CD4-positive, CD25-positive, alpha-beta regulatory T cell (primary cell): ENCODE measurements around the gene ACOT4. TPM values are rescaled to one million over a fixed set of nuclear protein-coding genes. Genes with fewer than 3 reads are reported as not detected.
"Not testable (repeated sequence)": the region's sequence is repeated elsewhere in the genome, so short reads cannot be mapped to it uniquely, and the experiment has no call there.

ENCODE experiments used
- ATAC-seq, 2 donors: fragments of 150-1000 bp; cut with Tn5 transposase; one replicate each; pipeline ENCODE4 v1.10.0; 2021; ENCODE audit warnings: low read depth in 2 of 2, moderate number of reproducible peaks in 2 of 2, moderate library complexity in 1 of 2
- DNase-seq, 3 donors: peaks; one replicate each; pipeline versions ENCODE4 v3.0.0 to v3.0.0-alpha.2; 2012 to 2022; ENCODE audit warnings: mixed read lengths in 1 of 3
- H3K27ac ChIP-seq: one replicate; pipeline ENCODE4 v1.7.0; 2013; ENCODE audit warnings: mild to moderate bottlenecking, low read length; ENCODE audit not compliant: insufficient read depth, poor library complexity, severe bottlenecking
- H3K27me3 ChIP-seq: one replicate; pipeline ENCODE4 v1.7.0; 2013; ENCODE audit warnings: low read length; ENCODE audit not compliant: control insufficient read depth, insufficient read depth
- H3K36me3 ChIP-seq: one replicate; pipeline ENCODE4 v1.7.0; 2013; ENCODE audit warnings: mild to moderate bottlenecking, low read length, moderate library complexity; ENCODE audit not compliant: control insufficient read depth, insufficient read depth
- H3K4me1 ChIP-seq: 2 replicates; pipeline ENCODE4 v1.7.0; 2013; ENCODE audit warnings: mild to moderate bottlenecking, low read length; ENCODE audit not compliant: insufficient read depth, control insufficient read depth, poor library complexity, severe bottlenecking
- H3K4me3 ChIP-seq: one replicate; pipeline ENCODE4 v1.7.0; 2013; ENCODE audit warnings: low read depth, mild to moderate bottlenecking, low read length, moderate library complexity
- H3K9me3 ChIP-seq, 2 experiments: 1 replicate in 1 of 2; 2 replicates in 1 of 2; pipeline ENCODE4 v1.7.0; 2013; ENCODE audit warnings: low read length in 2 of 2, mild to moderate bottlenecking in 1 of 2, moderate library complexity in 1 of 2; ENCODE audit not compliant: control insufficient read depth in 2 of 2
- H3K27ac Mint-ChIP-seq, 3 donors: one replicate each; pipeline ENCODE4 v1.8.0; 2020 to 2022; ENCODE audit warnings: mild to moderate bottlenecking in 3 of 3, mixed read lengths in 3 of 3, moderate library complexity in 2 of 3
- H3K27me3 Mint-ChIP-seq: one replicate; pipeline ENCODE4 v1.8.0; 2022; ENCODE audit warnings: mild to moderate bottlenecking, mixed read lengths
- H3K36me3 Mint-ChIP-seq: one replicate; pipeline ENCODE4 v1.8.0; 2020; ENCODE audit warnings: mixed read lengths
- H3K4me1 Mint-ChIP-seq, 4 donors: one replicate each; pipeline ENCODE4 v1.8.0; 2020 to 2022; ENCODE audit warnings: mixed read lengths in 4 of 4, mild to moderate bottlenecking in 1 of 4
- H3K4me3 Mint-ChIP-seq, 4 donors: one replicate each; pipeline ENCODE4 v1.8.0; 2020 to 2022; ENCODE audit warnings: mild to moderate bottlenecking in 4 of 4, mixed read lengths in 4 of 4, moderate library complexity in 3 of 4
- H3K9me3 Mint-ChIP-seq, 7 donors: one replicate each; pipeline ENCODE4 v1.8.0; 2020 to 2022; ENCODE audit warnings: mixed read lengths in 7 of 7, mild to moderate bottlenecking in 3 of 7, moderate library complexity in 2 of 7
- polyA plus RNA-seq, 4 donors: library from polyadenylated mRNA; unstranded; fragments of 300-500 nt; fragmentation: Illumina TruSeq; gene quantifications; one replicate each; pipeline ENCODE4 v1.2.3, GENCODE V29; 2021
- total RNA-seq: library from RNA; stranded (reverse); gene quantifications from one replicate; pipeline ENCODE4 v1.2.3, GENCODE V29; 2022

The ACOT4 gene
- total and polyA plus RNA-seq, 5 donors from 2014 or later = 1.1 to 6.7 (median 2.8) TPM

DNA sequence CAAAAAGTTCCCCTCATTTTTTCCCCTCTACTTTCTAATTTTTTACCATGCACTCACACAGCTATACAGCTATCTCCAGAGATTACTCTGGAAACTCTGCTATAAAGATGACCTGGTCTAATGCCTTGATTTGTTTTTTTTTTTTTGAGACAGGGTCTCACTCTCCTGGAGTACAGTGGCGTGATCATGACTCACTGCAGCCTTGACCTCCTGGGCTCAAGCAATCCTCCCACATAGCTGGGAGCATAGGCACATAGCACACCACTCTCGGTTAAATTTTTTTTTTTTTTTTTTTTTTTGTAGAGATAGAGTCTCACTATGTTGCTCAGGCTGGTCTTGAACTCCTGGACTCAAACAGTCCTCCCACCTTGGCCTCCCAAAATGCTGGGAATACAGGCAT, 33.4 kb upstream of the ACOT4 start:
- H3K4me3 Mint-ChIP-seq, H3K9me3 ChIP-seq, H3K4me1 ChIP-seq, H3K4me3 ChIP-seq, H3K27ac Mint-ChIP-seq, H3K27ac ChIP-seq, H3K27me3 Mint-ChIP-seq, H3K27me3 ChIP-seq, H3K36me3 ChIP-seq, DNase-seq, H3K36me3 Mint-ChIP-seq, H3K4me1 Mint-ChIP-seq, ATAC-seq: not testable (repeated sequence)
- H3K9me3 Mint-ChIP-seq = peaks cover 0 to 13% (median 2%) of the 10 kb centered on the region in 7 donors

DNA sequence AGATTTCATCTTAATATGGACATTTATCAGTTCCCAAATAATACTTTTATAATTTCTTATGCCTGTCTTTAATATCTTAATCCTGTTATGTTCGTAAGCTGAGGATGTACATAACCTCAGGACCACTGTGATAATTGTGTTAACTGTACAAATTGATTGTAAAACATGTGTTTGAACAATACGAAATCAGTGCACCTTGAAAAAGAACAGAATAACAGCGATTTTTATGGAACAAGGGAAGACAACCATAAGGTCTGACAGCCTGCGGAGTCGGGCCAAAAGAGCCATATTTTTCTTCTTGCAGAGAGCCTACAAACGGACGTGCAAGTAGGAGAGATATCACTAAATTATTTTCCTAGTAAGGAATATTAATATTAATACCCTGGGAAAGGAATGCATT, 29.4 kb upstream of the ACOT4 start:
- not testable (repeated sequence) for ATAC-seq, H3K9me3 ChIP-seq, H3K4me3 ChIP-seq, H3K27me3 Mint-ChIP-seq, H3K27ac Mint-ChIP-seq, DNase-seq, H3K27ac ChIP-seq, H3K36me3 ChIP-seq, H3K27me3 ChIP-seq
- H3K4me1 ChIP-seq = peaks cover 12% of the 10 kb centered on the region
- peaks cover 8 to 25% (median 22%) of the 10 kb centered on the region in 4 donors for H3K4me1 Mint-ChIP-seq
- peaks cover 0 to 13% (median 2%) of the 10 kb centered on the region in 7 donors for H3K9me3 Mint-ChIP-seq
- H3K36me3 Mint-ChIP-seq = peaks cover 17% of the 10 kb centered on the region
- H3K4me3 Mint-ChIP-seq = peak overlapping the region in 1 of 4 donors; percentile 54

DNA sequence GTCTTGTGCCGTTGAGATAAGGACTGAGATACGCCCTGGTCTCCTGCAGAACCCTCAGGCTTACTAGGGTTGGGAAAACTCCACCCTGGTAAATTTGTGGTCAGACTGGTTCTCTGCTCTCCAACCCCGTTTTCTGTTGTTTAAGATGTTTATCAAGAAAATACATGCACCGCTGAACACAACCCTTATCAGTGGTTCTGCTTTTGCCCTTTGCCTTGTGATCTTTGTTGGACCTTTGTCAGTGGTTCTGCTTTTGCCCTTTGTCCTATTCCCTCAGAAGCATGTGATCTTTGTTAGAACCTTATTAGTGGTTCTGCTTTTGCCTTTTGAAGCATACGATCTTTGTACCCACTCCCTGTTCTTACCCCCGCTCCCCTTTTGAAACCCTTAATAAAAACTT, 29.0 kb upstream of the ACOT4 start:
- peaks cover 17% of the 10 kb centered on the region for H3K4me1 ChIP-seq
- Mint-ChIP-seq H3K4me1 (peaks cover 12 to 30% (median 26%) of the 10 kb centered on the region in 4 donors), H3K36me3 (peaks cover 17% of the 10 kb centered on the region), H3K9me3 (peaks cover 0 to 13% (median 2%) of the 10 kb centered on the region in 7 donors), H3K4me3 (peak overlapping the region in 1 of 4 donors; percentile 16)
- H3K4me3 ChIP-seq, ATAC-seq, H3K9me3 ChIP-seq, H3K27ac ChIP-seq, H3K27ac Mint-ChIP-seq, H3K27me3 ChIP-seq, H3K27me3 Mint-ChIP-seq, DNase-seq, H3K36me3 ChIP-seq: not testable (repeated sequence)

DNA sequence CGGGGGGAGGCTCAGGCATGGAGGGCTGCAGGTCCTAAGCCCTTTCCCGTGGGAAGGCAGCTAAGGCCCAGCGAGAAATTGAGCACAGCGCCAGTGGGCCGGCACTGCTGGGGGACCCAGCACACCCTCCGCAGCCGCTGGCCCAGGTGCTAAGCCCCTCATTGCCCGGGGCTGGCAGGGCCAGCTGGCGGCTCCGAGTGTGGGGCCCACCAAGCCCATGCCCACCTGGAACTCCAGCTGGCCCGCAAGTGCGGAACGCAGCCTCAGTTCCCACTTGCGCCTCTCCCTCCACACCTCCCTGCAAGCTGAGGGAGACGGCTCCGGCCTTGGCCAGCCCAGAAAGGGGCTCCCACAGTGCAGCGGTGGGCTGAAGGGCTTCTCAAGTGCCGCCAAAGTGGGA, 25.2 kb upstream of the ACOT4 start:
- Mint-ChIP-seq H3K4me1 (peaks cover 22 to 57% (median 42%) of the 10 kb centered on the region in 4 donors), H3K9me3 (peaks cover 0 to 13% (median 2%) of the 10 kb centered on the region in 7 donors), H3K36me3 (peaks cover 17% of the 10 kb centered on the region)
- not testable (repeated sequence) for H3K27ac ChIP-seq, H3K9me3 ChIP-seq, H3K4me3 ChIP-seq, H3K36me3 ChIP-seq, H3K4me3 Mint-ChIP-seq, H3K27ac Mint-ChIP-seq, DNase-seq, H3K27me3 ChIP-seq, ATAC-seq, H3K27me3 Mint-ChIP-seq
- H3K4me1 ChIP-seq = peaks cover 38% of the 10 kb centered on the region

DNA sequence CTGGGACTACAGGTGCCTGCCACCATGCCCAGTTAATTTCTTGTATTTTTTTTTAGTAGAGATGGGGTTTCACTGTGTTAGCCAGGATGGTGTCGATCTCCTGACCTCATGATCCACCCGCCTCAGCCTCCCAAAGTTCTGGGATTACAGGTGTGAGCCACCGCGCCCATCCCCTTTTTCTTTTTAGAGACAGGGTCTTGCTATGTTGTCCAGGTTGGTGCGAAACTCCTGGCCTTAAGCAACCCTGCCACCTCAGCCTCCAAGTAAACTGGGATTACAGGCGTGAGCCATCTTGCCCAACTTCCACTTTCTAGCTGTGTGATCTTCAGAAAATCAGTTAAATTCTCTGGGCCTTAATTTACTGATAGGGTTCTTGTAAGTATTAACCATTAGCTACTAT, 24.7 kb upstream of the ACOT4 start:
- not testable (repeated sequence) for H3K36me3 ChIP-seq, H3K27me3 ChIP-seq, H3K27ac ChIP-seq, H3K9me3 Mint-ChIP-seq, DNase-seq, H3K9me3 ChIP-seq, H3K27ac Mint-ChIP-seq, H3K27me3 Mint-ChIP-seq, ATAC-seq
- Mint-ChIP-seq H3K4me1 (peaks cover 22 to 57% (median 42%) of the 10 kb centered on the region in 4 donors), H3K36me3 (peaks cover 17% of the 10 kb centered on the region), H3K4me3 (peak overlapping the region; percentile 81 to 98 (median 97))
- Histone ChIP-seq H3K4me1 (peaks cover 38% of the 10 kb centered on the region), H3K4me3 (peak overlapping the region; percentile 82)

DNA sequence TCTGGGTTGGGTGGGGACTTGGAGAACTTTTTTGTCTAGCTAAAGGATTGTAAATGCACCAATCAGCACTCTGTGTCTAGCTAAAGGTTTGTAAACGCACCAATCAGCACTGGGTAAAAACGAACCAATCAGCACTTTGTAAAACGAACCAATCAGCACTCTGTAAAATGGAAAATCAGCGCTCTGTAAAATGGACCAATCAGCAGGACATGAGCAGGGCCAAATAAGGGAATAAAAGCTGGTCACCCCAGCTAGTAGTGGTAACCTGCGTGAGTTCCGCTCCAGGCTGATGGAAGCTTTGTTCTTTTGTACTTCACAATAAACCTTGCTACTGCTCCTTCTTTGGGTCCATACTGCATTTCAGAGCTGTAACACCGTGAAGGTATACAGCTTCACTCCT, 24.3 kb upstream of the ACOT4 start:
- no peaks in the 10 kb centered on the region for H3K27me3 Mint-ChIP-seq

DNA sequence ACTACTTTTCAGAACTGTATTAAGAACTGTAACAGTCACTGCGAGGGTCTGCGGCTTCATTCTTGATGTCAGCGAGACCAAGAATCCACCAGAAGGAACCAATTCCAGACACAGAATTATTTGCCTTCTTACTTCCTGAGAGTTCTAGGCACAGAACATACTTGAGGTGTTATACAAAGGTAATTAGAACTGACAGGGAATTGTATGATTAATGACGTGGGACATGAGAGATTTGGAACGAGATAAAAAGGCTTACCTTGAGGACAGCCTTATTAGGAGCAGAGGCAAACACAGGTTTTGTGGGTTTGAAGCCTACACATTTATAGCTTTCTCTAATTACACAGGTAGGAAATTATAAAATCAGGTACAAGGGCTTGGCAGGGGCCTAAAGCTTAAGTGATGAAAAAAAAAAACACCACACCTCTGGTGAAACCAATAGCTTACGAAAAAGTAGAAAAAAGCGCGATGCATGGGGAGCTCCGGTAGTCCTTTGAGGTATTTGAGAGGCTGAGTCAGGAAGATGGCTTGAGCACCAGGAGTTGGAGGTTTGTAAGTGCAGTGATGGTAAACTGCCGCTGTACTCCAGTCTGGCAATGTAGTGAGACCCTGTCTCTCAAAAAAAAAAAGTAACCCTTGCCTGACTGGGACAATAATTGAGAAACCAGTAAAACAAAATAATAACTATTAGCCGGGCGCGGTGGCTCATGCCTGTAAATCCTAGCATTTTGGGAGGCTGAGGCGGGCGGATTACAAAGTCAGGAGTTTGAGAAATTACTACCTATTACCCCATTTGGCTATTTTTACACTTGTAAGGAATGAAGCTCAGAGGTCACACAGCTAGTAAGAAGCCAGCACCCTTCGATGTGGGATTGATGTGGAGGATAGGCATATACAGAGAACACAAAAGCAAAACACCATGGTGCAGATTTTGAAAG, 23.5 kb upstream of the ACOT4 start:
- Histone ChIP-seq H3K27ac (peak overlapping the region; percentile 79), H3K9me3 (no peaks in the 10 kb centered on the region), H3K27me3 (no peaks in the 10 kb centered on the region), H3K36me3 (no peaks in the 10 kb centered on the region), H3K4me3 (peak overlapping the region; percentile 82), H3K4me1 (peaks cover 38% of the 10 kb centered on the region)
- Mint-ChIP-seq H3K9me3 (no peaks in the 10 kb centered on the region), H3K27me3 (no peaks in the 10 kb centered on the region), H3K27ac (peak overlapping the region; percentile 85 to 99 (median 96)), H3K4me1 (peaks cover 22 to 61% (median 39%) of the 10 kb centered on the region in 4 donors), H3K4me3 (peak overlapping the region; percentile 96 to 98 (median 97)), H3K36me3 (peaks cover 19% of the 10 kb centered on the region)
- peak in 1 of 3 donors; percentile 42 for DNase-seq
- no peak for ATAC-seq

More for the DNA sequence above, 24.3 kb upstream of the ACOT4 start:
- ATAC-seq (no peak), DNase-seq (no peak)
- peak overlapping the region in 2 of 3 donors; percentile 85 to 96 for H3K27ac Mint-ChIP-seq
- H3K36me3 Mint-ChIP-seq = peaks cover 19% of the 10 kb centered on the region
- no peaks in the 10 kb centered on the region for H3K9me3 ChIP-seq
- peak overlapping the region; percentile 82 for H3K4me3 ChIP-seq
- peak overlapping the region; percentile 96 to 98 (median 97) for H3K4me3 Mint-ChIP-seq
- peaks cover 22 to 57% (median 44%) of the 10 kb centered on the region in 4 donors for H3K4me1 Mint-ChIP-seq
- no peak overlapping the region for H3K27ac ChIP-seq
- no peaks in the 10 kb centered on the region for H3K27me3 ChIP-seq
- H3K9me3 Mint-ChIP-seq = peaks cover 0 to 6% (median 2%) of the 10 kb centered on the region in 7 donors
- peaks cover 38% of the 10 kb centered on the region for H3K4me1 ChIP-seq
- no peaks in the 10 kb centered on the region for H3K36me3 ChIP-seq
